Activated T-helper 17 cell treated with anti-CD3 and anti-CD28 coated beads, Interleukin-2, amount 50 U/mL, for 72 hours (primary cell): ENCODE results near the gene FAR2. TPM values are rescaled to one million over a fixed set of nuclear protein-coding genes. Genes with fewer than 3 reads are reported as not detected.
A peak's percentile ranks its signal among the peaks of the same experiment; 100 is the strongest.
"Not testable (repeated sequence)": the region's sequence is repeated elsewhere in the genome, so short reads cannot be mapped to it uniquely, and the experiment has no call there.

Experiments
- ATAC-seq: fragments of 150-1000 bp; cut with Tn5 transposase; replicated peaks from 2 replicates; pipeline ENCODE4 v1.10.0; 2021; ENCODE audit warnings: mild to moderate bottlenecking, moderate library complexity
- H3K27ac Mint-ChIP-seq: one replicate; pipeline ENCODE4 v1.8.0; 2022; ENCODE audit warnings: mixed read lengths
- H3K27me3 Mint-ChIP-seq: one replicate; pipeline ENCODE4 v1.8.0; 2022; ENCODE audit warnings: mixed read lengths
- H3K36me3 Mint-ChIP-seq: one replicate; pipeline ENCODE4 v1.8.0; 2022; ENCODE audit warnings: low read depth, mild to moderate bottlenecking, mixed read lengths
- H3K4me1 Mint-ChIP-seq: one replicate; pipeline ENCODE4 v1.8.0; 2022; ENCODE audit warnings: mixed read lengths
- H3K4me3 Mint-ChIP-seq: one replicate; pipeline ENCODE4 v1.8.0; 2022; ENCODE audit warnings: mild to moderate bottlenecking, mixed read lengths
- H3K9me3 Mint-ChIP-seq: one replicate; pipeline ENCODE4 v1.8.0; 2022; ENCODE audit warnings: mixed read lengths
- total RNA-seq, 2 donors: library from RNA; stranded (reverse); gene quantifications; one replicate each; pipeline ENCODE4 v1.2.3, GENCODE V29; 2022

Gene FAR2
- total RNA-seq, 2 donors from 2014 or later = 6.2 to 18.5 TPM

DNA sequence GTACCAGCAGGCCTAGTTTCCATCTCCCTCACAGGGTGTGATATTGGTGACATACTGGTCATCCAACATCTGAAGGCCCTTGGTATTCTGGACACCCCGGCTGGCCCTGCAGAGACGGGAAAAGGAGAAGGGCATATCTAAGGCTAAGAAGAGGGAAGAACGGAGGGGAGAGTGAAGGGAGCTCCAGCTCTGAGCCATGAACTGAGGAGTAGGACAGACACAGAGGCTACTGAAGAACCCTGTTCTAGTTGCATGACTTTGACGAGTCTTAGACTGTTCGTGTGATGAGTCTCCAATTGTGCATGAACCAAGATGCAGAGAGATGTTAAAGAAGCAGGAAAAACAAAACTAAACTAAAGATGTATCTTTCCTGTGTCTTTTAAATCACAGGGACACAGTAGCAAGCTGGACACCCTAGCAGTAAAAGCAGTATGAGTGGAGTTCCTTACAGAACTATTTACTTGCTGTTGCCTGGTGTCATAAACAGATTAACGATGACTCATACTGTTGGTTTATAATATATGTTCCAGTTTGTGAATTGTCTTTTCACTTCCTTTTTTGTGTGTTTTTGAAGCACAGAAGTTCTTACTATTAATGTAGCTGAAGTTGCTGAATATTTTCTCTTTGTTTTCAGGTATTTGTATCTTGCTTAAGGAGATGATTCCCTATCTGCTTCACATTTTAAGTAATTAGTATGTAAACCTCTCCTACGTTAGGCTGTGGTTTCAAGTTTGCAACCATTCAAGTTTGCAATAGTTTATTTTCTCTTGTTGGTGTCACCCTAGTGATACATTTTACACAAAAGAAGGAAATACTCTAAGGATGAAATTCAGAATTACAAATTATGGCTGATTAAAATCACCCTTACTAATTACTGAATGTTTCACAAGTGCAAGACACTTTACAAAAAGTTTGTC, 15.7 kb downstream of the FAR2 start:
- H3K4me3 Mint-ChIP-seq = no peak overlapping the region
- ATAC-seq = peak; percentile 90
- H3K4me1 Mint-ChIP-seq = peaks cover 15% of the 10 kb centered on the region
- peaks cover 5% of the 10 kb centered on the region for H3K36me3 Mint-ChIP-seq
- H3K9me3 Mint-ChIP-seq = no peaks in the 10 kb centered on the region
- H3K27ac Mint-ChIP-seq = peak overlapping the region; percentile 23
- H3K27me3 Mint-ChIP-seq = no peaks in the 10 kb centered on the region

DNA sequence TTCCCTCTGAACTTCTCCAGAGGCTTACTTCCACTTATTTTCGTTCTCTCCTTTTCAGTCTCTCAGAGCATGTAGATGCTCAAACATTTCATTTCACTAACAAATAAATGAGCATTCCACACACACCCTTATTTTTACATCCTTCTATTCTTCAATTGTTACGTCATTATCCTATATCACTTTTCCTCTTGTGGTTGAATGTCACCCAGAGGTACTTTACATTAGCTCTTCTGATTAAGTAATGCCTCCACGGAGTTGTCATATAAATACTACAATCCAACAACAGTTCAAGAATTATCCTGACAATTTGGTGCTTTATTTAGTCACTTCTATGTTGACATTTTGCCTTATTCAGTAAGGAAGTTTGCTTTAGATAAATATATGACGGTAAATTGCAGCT, 18.4 kb downstream of the FAR2 start:
- no peak overlapping the region for H3K27ac Mint-ChIP-seq
- peaks cover 12% of the 10 kb centered on the region for H3K4me1 Mint-ChIP-seq
- peaks cover 5% of the 10 kb centered on the region for H3K36me3 Mint-ChIP-seq
- no peaks in the 10 kb centered on the region for H3K27me3 Mint-ChIP-seq
- no peak overlapping the region for H3K4me3 Mint-ChIP-seq
- ATAC-seq = no peak
- no peaks in the 10 kb centered on the region for H3K9me3 Mint-ChIP-seq

DNA sequence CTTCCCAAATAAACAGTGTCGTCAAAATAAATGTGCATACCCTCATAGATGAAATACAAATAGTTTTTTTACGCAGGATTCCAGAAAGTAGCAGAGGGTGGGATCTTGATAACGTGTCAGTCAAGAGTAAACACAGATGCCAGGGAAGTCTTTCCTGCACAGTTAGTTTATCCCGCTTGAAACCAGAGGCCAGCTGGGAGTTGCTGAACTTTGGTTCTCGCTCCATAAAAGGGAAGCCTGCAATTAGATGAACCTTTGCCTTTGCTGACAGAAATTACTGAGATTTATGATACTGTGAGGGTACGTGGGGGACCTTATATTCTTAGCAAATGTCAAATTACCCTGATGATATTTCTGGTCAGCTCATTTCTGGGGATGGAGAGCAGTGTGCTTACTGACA, 18.9 kb downstream of the FAR2 start:
- no peak for ATAC-seq
- Mint-ChIP-seq H3K27ac (no peak overlapping the region), H3K9me3 (no peaks in the 10 kb centered on the region), H3K36me3 (peaks cover 5% of the 10 kb centered on the region), H3K27me3 (no peaks in the 10 kb centered on the region), H3K4me1 (peaks cover 12% of the 10 kb centered on the region), H3K4me3 (no peak overlapping the region)

DNA sequence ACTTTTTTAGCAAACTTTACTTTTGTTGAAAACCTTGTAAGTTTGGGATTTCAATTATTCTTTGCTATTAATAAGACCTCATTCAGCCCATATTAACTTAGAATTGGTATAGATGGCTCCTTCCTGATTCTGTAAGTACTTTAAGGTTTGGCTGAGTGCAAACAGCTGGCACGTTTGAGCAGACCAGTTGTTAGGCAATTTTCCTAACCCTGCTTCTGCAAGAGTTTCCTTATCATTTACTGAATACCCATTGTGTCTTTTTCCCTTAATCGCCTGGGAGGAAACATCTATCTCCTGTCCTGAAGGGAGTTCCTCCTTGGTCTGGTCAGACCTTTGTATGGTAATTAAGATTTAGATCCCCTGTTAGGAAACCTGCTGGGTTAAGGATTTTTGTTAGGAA, 20.9 kb downstream of the FAR2 start:
- not testable (repeated sequence) for H3K4me3 Mint-ChIP-seq, H3K27ac Mint-ChIP-seq, H3K9me3 Mint-ChIP-seq, ATAC-seq, H3K4me1 Mint-ChIP-seq, H3K27me3 Mint-ChIP-seq, H3K36me3 Mint-ChIP-seq

DNA sequence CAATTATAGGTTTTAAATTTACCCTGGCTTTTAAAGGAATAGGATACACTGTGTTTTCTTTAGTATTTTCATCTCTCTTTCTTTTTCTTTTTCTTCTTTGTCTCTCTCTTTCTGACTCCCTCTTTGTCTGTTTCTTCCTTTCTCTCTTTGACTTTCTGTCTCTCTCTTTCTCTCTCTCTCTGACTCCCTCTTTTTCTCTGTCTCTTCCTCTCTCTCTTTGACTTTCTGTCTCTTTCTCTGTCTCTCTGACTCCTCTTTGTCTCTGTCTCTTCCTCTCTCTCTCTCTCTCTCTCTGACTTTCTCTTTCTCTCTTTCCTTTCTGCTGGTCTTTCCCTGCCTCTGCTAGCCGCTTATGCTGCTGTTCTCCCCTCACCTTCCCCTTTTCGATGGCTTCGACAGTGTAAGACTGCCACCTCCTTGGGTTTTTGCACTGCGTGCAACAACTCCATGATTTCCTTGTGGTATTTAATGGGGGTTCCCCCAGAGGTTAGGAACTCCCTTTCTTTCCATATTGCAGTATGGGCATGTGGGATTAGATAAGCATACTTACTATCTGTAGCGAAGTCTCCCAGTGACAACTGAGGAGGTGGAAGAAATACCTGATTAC, 21.5 kb downstream of the FAR2 start:
- not testable (repeated sequence) for ATAC-seq, H3K36me3 Mint-ChIP-seq, H3K4me3 Mint-ChIP-seq, H3K27ac Mint-ChIP-seq, H3K4me1 Mint-ChIP-seq, H3K27me3 Mint-ChIP-seq, H3K9me3 Mint-ChIP-seq

DNA sequence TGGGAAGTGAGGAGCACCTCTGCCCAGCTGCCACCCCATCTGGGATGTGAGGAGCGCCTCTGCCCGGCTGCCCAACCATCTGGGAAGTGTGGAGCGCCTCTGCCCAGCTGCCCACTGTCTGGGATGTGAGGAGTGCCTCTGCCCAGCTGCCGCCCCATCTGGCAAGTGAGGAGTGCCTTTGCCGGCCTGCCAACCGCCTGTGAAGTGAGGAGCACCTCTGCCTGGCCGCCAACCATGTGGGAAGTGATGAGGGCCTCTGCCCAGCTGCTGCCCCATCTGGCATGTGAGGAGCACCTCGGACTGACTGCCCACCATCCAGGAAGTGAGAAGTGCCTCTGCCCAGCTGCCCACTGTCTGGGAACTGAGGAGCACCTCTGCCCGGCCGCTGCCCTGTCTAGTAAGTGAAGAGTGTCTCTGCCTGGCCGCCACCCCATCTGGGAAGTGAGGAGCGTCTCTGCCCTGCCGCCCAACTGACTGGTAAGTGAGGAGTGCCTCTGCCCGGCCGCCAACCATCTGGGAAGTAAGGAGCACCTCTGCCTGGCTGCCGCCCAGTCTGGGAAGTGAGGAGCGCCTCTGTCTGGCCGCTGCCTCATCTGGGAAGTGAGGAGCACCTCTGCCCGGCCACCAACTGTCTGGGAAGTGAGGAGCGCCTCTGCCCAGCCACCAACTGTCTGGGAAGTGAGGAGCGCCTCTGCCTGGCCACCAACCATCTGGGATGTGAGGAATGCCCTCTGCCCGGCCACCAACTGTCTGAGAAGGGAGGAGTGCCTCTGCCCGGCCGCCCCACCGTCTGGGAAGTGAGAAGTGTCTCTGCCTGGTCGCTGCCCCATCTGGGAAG, 22.6 kb downstream of the FAR2 start:
- ATAC-seq = no peak
- H3K4me1 Mint-ChIP-seq = peaks cover 7% of the 10 kb centered on the region
- peaks cover 5% of the 10 kb centered on the region for H3K36me3 Mint-ChIP-seq
- no peak overlapping the region for H3K4me3 Mint-ChIP-seq
- no peaks in the 10 kb centered on the region for H3K27me3 Mint-ChIP-seq
- no peak overlapping the region for H3K27ac Mint-ChIP-seq
- H3K9me3 Mint-ChIP-seq = no peaks in the 10 kb centered on the region

DNA sequence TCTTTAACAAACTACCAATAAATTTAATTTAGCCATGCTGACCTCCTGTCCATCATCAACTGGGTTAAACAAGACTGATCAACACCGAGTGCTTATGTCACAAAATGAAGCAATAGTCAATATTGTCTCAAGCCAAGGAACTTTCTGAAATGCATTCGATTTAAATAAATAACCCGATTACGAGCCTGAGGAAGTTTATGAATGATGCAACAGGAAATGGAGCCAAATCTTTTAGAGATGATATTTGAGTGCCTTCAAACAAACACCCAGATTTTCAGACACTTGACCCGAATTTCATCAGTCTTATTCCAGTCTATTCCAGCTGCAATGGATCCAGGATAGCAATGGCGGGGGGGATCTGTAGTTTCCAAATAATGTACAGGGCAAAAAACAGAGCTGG, 27.9 kb downstream of the FAR2 start:
- no peak for ATAC-seq
- H3K27ac Mint-ChIP-seq = no peak overlapping the region
- H3K36me3 Mint-ChIP-seq = no peaks in the 10 kb centered on the region
- H3K9me3 Mint-ChIP-seq = peaks cover 7% of the 10 kb centered on the region
- no peak overlapping the region for H3K4me3 Mint-ChIP-seq
- peaks cover 4% of the 10 kb centered on the region for H3K4me1 Mint-ChIP-seq
- H3K27me3 Mint-ChIP-seq = no peaks in the 10 kb centered on the region

DNA sequence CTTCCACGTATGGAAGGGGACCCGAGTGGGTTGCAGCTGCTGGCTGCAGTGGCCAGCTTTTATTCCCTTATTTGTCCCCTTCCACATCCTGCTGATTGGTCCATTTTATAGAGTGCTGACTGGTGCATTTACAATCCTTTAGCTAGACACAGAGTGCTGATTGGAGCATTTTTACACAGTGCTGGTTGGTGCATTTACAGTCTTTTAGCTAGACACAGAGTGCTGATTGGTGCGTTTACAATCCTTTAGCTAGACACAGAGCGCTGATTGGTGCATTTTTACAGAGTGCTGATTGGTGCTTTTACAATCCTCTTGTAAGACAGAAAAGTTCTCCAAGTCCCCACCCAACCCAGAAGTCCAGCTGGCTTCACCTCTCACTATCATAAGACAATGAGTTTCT, 33.2 kb downstream of the FAR2 start:
- not testable (repeated sequence) for H3K4me1 Mint-ChIP-seq, ATAC-seq

DNA sequence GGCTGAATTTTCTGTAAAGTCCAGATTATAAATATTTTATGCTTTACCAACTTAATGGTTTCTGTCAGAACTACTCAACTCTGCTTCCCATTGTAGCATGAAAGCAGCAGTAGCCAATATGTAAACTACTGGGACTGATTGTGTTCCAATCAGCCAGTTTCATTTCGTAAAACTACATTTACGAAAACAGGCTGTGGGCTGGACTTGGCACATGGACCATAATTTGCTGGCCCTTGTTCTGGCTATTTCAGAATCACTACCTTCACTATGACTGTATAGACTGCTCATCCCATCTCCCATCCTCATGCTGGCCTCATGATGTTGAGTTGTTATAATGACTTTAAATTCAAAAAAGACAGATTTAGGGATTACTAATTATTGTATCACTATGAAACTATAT, 38.7 kb downstream of the FAR2 start:
- Mint-ChIP-seq H3K27me3 (no peaks in the 10 kb centered on the region), H3K4me1 (no peaks in the 10 kb centered on the region), H3K9me3 (no peaks in the 10 kb centered on the region), H3K27ac (no peak overlapping the region), H3K4me3 (no peak overlapping the region), H3K36me3 (no peaks in the 10 kb centered on the region)
- ATAC-seq = no peak

More for the DNA sequence above, 33.2 kb downstream of the FAR2 start:
- H3K4me3 Mint-ChIP-seq, H3K27ac Mint-ChIP-seq, H3K36me3 Mint-ChIP-seq, H3K27me3 Mint-ChIP-seq: not testable (repeated sequence)
- peaks cover 11% of the 10 kb centered on the region for H3K9me3 Mint-ChIP-seq

DNA sequence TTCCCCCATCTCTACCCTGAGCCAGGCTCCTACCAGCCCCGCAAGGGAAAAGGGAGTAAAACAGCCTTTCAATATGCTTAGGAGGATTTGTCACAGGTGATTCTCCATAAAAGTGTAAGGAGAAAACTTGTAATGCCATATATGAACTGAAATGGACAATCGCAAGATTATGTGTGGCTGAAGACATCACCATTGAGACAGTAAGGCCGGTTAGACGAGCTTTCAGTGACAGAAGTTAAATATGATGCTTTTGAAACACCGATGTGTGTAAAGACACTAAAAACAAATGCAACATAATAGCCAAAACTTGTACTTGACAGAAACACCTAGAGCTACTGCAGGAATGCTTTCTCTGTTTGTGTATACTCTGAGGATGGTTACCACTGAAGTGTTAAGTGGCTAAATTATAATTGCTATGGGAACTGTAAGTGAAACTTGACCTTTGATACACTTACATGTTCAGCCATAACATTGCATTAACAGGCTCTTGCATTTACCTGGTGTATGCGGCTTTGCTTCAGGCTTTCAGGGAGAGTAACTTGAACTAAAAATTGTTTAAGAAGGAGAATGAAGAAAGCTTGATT, 42.3 kb downstream of the FAR2 start:
- no peak overlapping the region for H3K4me3 Mint-ChIP-seq
- no peaks in the 10 kb centered on the region for H3K36me3 Mint-ChIP-seq
- no peaks in the 10 kb centered on the region for H3K9me3 Mint-ChIP-seq
- no peak for ATAC-seq
- H3K27ac Mint-ChIP-seq = no peak overlapping the region
- no peaks in the 10 kb centered on the region for H3K4me1 Mint-ChIP-seq
- H3K27me3 Mint-ChIP-seq = no peaks in the 10 kb centered on the region

DNA sequence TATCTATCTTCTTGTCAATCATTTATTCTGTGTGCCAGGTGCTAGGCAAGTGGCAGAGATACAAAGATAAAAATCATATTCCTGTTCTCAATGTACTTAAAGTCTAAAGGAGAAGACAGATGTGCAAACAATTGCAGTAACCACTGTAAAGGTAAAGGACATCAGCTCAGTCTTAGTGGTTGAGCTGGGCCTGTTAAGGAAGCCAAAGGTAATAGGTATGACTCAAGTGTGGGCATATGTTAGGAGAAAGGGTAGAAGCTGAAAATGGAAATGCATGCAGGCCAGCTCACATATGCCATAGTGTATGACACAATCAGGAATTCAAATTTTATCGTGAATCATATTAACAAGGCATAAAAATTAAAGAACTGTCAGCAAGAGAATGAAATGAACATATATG, 49.8 kb downstream of the FAR2 start:
- no peaks in the 10 kb centered on the region for H3K9me3 Mint-ChIP-seq

DNA sequence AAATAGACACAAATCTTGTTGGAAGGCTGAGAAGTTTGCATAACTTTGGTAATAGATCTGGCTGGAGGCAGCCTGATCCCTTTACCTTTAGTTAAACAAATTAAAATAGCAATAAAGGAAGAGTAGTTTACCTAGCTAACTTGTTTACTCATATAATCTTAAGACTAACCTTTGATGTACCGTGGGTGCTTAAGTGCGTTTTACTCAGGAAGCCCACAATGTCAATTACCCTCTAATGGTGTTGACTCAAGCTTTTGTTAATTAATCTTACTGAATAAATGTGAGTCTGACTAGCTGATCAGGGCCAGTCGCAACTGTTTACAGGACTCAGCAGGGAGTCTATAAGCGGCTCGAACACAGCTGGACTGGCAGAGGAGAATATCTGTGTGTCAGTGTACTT, 51.5 kb downstream of the FAR2 start:
- Mint-ChIP-seq H3K4me1 (no peaks in the 10 kb centered on the region), H3K4me3 (no peak overlapping the region), H3K27me3 (no peaks in the 10 kb centered on the region), H3K36me3 (no peaks in the 10 kb centered on the region), H3K27ac (no peak overlapping the region), H3K9me3 (no peaks in the 10 kb centered on the region)
- ATAC-seq = no peak

More for the DNA sequence above, 49.8 kb downstream of the FAR2 start:
- Mint-ChIP-seq H3K27ac (no peak overlapping the region), H3K4me3 (no peak overlapping the region), H3K36me3 (no peaks in the 10 kb centered on the region), H3K27me3 (no peaks in the 10 kb centered on the region), H3K4me1 (no peaks in the 10 kb centered on the region)
- no peak for ATAC-seq

DNA sequence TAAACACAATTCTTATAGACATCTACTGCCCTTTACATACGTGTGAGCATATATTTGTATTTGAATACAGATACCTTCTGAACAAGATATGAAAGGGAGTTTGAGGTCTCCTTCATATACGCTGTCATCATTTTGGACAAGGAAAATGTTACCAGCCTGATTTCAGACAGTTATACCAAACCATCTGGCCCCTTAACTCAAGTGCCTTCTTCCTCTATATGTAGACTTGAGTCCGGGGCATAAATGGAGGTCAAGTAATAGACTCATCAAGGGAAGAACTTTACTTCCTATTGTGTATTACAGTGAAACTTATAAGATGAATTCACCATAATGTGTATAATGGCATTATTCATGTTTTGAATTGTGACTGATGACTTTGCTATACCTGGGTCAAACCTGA, 52.2 kb downstream of the FAR2 start:
- ATAC-seq = no peak
- H3K4me1 Mint-ChIP-seq = no peaks in the 10 kb centered on the region
- H3K9me3 Mint-ChIP-seq = no peaks in the 10 kb centered on the region
- no peak overlapping the region for H3K27ac Mint-ChIP-seq
- no peaks in the 10 kb centered on the region for H3K36me3 Mint-ChIP-seq
- H3K4me3 Mint-ChIP-seq = no peak overlapping the region
- H3K27me3 Mint-ChIP-seq = no peaks in the 10 kb centered on the region

DNA sequence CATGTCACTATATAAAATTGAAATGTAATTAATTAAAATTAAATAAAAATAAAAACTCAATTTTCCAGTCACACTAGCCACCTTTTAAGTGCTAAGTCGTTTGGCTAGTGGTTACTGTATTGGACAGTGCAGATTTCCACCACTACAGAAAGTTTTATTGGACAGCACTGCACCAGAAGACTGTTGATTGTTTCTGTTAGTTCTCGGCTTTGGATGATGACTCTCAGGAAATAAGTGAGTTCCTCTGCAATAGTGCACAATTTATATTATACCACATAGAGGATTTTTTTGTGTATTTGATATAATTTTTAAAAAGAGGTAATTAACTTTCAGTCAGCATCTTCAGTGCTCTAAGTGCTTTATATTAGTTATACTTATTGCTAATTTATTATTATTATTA, 52.7 kb downstream of the FAR2 start:
- H3K4me3 Mint-ChIP-seq = no peak overlapping the region
- H3K27ac Mint-ChIP-seq = no peak overlapping the region
- no peaks in the 10 kb centered on the region for H3K4me1 Mint-ChIP-seq
- H3K36me3 Mint-ChIP-seq = no peaks in the 10 kb centered on the region
- no peak for ATAC-seq
- H3K27me3 Mint-ChIP-seq = no peaks in the 10 kb centered on the region
- no peaks in the 10 kb centered on the region for H3K9me3 Mint-ChIP-seq
